ENCODE measurements around the gene WDR81.
"Not testable (repeated sequence)": the region's sequence is repeated elsewhere in the genome, so short reads cannot be mapped to it uniquely, and the experiment has no call there.

WDR81 gene

GRCh38 chr17:1730326-1731193 lies 6.1 kb downstream of the WDR81 start:
- DNase-seq (ENCODE audit: extremely low read depth in 1 of 2, low read depth in 1 of 2): no peak

- DNase-seq (ENCODE audit: extremely low read depth in 1 of 2, low read depth in 1 of 2): no peak
Observed at GRCh38 chr17:1731194-1731506, 6.6 kb downstream of the WDR81 start.

- DNase-seq (ENCODE audit: extremely low read depth in 1 of 2, low read depth in 1 of 2): no peak
Observed at GRCh38 chr17:1732241-1732832, 7.8 kb downstream of the WDR81 start.

GRCh38 chr17:1732833-1733321 lies 8.4 kb downstream of the WDR81 start:
- DNase-seq (ENCODE audit: extremely low read depth in 1 of 2, low read depth in 1 of 2): no peak

- DNase-seq (ENCODE audit: extremely low read depth in 1 of 2, low read depth in 1 of 2): no peak
Observed at GRCh38 chr17:1733759-1734158, 9.3 kb downstream of the WDR81 start.

GRCh38 chr17:1735418-1735817 lies 10.9 kb downstream of the WDR81 start:
- no peak for DNase-seq (ENCODE audit: extremely low read depth in 1 of 2, low read depth in 1 of 2)

GRCh38 chr17:1735834-1736347 lies 11.4 kb downstream of the WDR81 start:
- DNase-seq (ENCODE audit: extremely low read depth in 1 of 2, low read depth in 1 of 2): no peak

- DNase-seq (ENCODE audit: extremely low read depth in 1 of 2, low read depth in 1 of 2): no peak
Observed at GRCh38 chr17:1736348-1737281, 12.1 kb downstream of the WDR81 start.

GRCh38 chr17:1737531-1738291 lies 13.2 kb downstream of the WDR81 start:
- no peak for DNase-seq (ENCODE audit: extremely low read depth in 1 of 2, low read depth in 1 of 2)

GRCh38 chr17:1741899-1742298 lies 17.4 kb downstream of the WDR81 start:
- DNase-seq (ENCODE audit: extremely low read depth in 1 of 2, low read depth in 1 of 2): not testable (repeated sequence)

- no peak for DNase-seq (ENCODE audit: extremely low read depth in 1 of 2, low read depth in 1 of 2)
Observed at GRCh38 chr17:1742371-1743087, 18.0 kb downstream of the WDR81 start, which contains the start of gene SERPINF2. TSS of gene SERPINF2 (plus strand) at chr17:1742871. CDS start at chr17:1744996, 2,125 bp downstream.

- no peak for DNase-seq (ENCODE audit: extremely low read depth in 1 of 2, low read depth in 1 of 2)
Observed at GRCh38 chr17:1743088-1743439, 18.6 kb downstream of the WDR81 start.

- DNase-seq (ENCODE audit: extremely low read depth in 1 of 2, low read depth in 1 of 2): no peak
Observed at GRCh38 chr17:1744551-1745512, 20.3 kb downstream of the WDR81 start.

GRCh38 chr17:1745513-1746020 lies 21.1 kb downstream of the WDR81 start:
- no peak for DNase-seq (ENCODE audit: extremely low read depth in 1 of 2, low read depth in 1 of 2)

GRCh38 chr17:1746975-1747543 lies 22.6 kb downstream of the WDR81 start:
- DNase-seq (ENCODE audit: extremely low read depth in 1 of 2, low read depth in 1 of 2): no peak

GRCh38 chr17:1750628-1751027 lies 26.1 kb downstream of the WDR81 start:
- no peak for DNase-seq (ENCODE audit: extremely low read depth in 1 of 2, low read depth in 1 of 2)

GRCh38 chr17:1752425-1753262 lies 28.1 kb downstream of the WDR81 start:
- DNase-seq (ENCODE audit: extremely low read depth in 1 of 2, low read depth in 1 of 2): no peak
